Measurements from ENCODE around the gene EP300.
"Not testable (repeated sequence)": the region's sequence is repeated elsewhere in the genome, so short reads cannot be mapped to it uniquely, and the experiment has no call there.

The EP300 gene

GRCh38 chr22:41052661-41053490 is 39.5 kb upstream of the EP300 start:
- peak; percentile 14 for DNase-seq (ENCODE audit: low read depth, low spot score)
- peak overlapping the region; percentile 0; the same call in 1 of the 2 replicates for H3K27ac ChIP-seq
- TF ChIP-seq FOXP2 (optimal IDR thresholded peaks at IDR 0.05; ENCODE audit: control extremely low read depth, extremely low read length, insufficient read depth) (no peak), POLR2AphosphoS5 (IDR thresholded peaks at IDR 0.05; ENCODE audit: borderline replicate concordance, low read depth, low read length) (no peak), EZH2 (IDR thresholded peaks at IDR 0.05) (no peak)
- H3K9me3 ChIP-seq (ENCODE audit: low read depth, low read length): no peaks in the 10 kb centered on the region
- H3K36me3 ChIP-seq (ENCODE audit: insufficient read depth, low read length): no peaks in the 10 kb centered on the region
- no peak overlapping the region for H3K9ac ChIP-seq (ENCODE audit: insufficient read length)
- no peak overlapping the region for H3K4me3 ChIP-seq

- DNase-seq (ENCODE audit: low read depth, low spot score): no peak
- no peaks in the 10 kb centered on the region for H3K9me3 ChIP-seq (ENCODE audit: low read depth, low read length)
- no peak overlapping the region for H3K27ac ChIP-seq
- H3K36me3 ChIP-seq (ENCODE audit: insufficient read depth, low read length): no peaks in the 10 kb centered on the region
- no peak for TF ChIP-seq FOXP2 (optimal IDR thresholded peaks at IDR 0.05; ENCODE audit: control extremely low read depth, extremely low read length, insufficient read depth)
- no peak for TF ChIP-seq POLR2AphosphoS5 (IDR thresholded peaks at IDR 0.05; ENCODE audit: borderline replicate concordance, low read depth, low read length)
- H3K9ac ChIP-seq (ENCODE audit: insufficient read length): no peak overlapping the region
- H3K4me3 ChIP-seq: no peak overlapping the region
These were observed 35.3 kb upstream of the EP300 start for GRCh38 chr22:41057076-41057475.

- no peak for TF ChIP-seq FOXP2 (optimal IDR thresholded peaks at IDR 0.05; ENCODE audit: control extremely low read depth, extremely low read length, insufficient read depth)
- no peak for TF ChIP-seq EZH2 (IDR thresholded peaks at IDR 0.05)
- TF ChIP-seq POLR2AphosphoS5 (IDR thresholded peaks at IDR 0.05; ENCODE audit: borderline replicate concordance, low read depth, low read length): no peak
- no peaks in the 10 kb centered on the region for H3K36me3 ChIP-seq (ENCODE audit: insufficient read depth, low read length)
- H3K4me3 ChIP-seq: no peak overlapping the region
- H3K9ac ChIP-seq (ENCODE audit: insufficient read length): no peak overlapping the region
- H3K9me3 ChIP-seq (ENCODE audit: low read depth, low read length): no peaks in the 10 kb centered on the region
- H3K27ac ChIP-seq: no peak overlapping the region
- no peak for DNase-seq (ENCODE audit: low read depth, low spot score)
These were observed 30.2 kb upstream of the EP300 start for GRCh38 chr22:41062146-41062545.

GRCh38 chr22:41064326-41064725 is 28.1 kb upstream of the EP300 start:
- not testable (repeated sequence) for DNase-seq (ENCODE audit: low read depth, low spot score); H3K36me3 ChIP-seq (ENCODE audit: insufficient read depth, low read length); H3K9ac ChIP-seq (ENCODE audit: insufficient read length); H3K27ac ChIP-seq; H3K4me3 ChIP-seq; H3K9me3 ChIP-seq (ENCODE audit: low read depth, low read length)

- not testable (repeated sequence) for H3K9me3 ChIP-seq (ENCODE audit: low read depth, low read length); H3K4me3 ChIP-seq; H3K36me3 ChIP-seq (ENCODE audit: insufficient read depth, low read length); H3K9ac ChIP-seq (ENCODE audit: insufficient read length); H3K27ac ChIP-seq; DNase-seq (ENCODE audit: low read depth, low spot score)
These were observed 26.1 kb upstream of the EP300 start for GRCh38 chr22:41066341-41066740.

GRCh38 chr22:41067968-41068367 is 24.4 kb upstream of the EP300 start:
- H3K27ac ChIP-seq; H3K9ac ChIP-seq (ENCODE audit: insufficient read length); H3K36me3 ChIP-seq (ENCODE audit: insufficient read depth, low read length); H3K4me3 ChIP-seq; H3K9me3 ChIP-seq (ENCODE audit: low read depth, low read length); DNase-seq (ENCODE audit: low read depth, low spot score): not testable (repeated sequence)

GRCh38 chr22:41070665-41071331 is 21.6 kb upstream of the EP300 start:
- Histone ChIP-seq H3K27ac (no peak overlapping the region), H3K9me3 (ENCODE audit: low read depth, low read length) (no peaks in the 10 kb centered on the region), H3K9ac (ENCODE audit: insufficient read length) (no peak overlapping the region), H3K4me3 (no peak overlapping the region), H3K36me3 (ENCODE audit: insufficient read depth, low read length) (no peaks in the 10 kb centered on the region)
- no peak for DNase-seq (ENCODE audit: low read depth, low spot score)
- TF ChIP-seq EZH2 (IDR thresholded peaks at IDR 0.05) (no peak), POLR2AphosphoS5 (IDR thresholded peaks at IDR 0.05; ENCODE audit: borderline replicate concordance, low read depth, low read length) (no peak), FOXP2 (optimal IDR thresholded peaks at IDR 0.05; ENCODE audit: control extremely low read depth, extremely low read length, insufficient read depth) (no peak)

GRCh38 chr22:41074061-41074460 is 18.3 kb upstream of the EP300 start:
- H3K9me3 ChIP-seq (ENCODE audit: low read depth, low read length): no peaks in the 10 kb centered on the region
- no peak overlapping the region for H3K27ac ChIP-seq
- no peak overlapping the region for H3K4me3 ChIP-seq
- H3K9ac ChIP-seq (ENCODE audit: insufficient read length): no peak overlapping the region
- no peak for TF ChIP-seq EZH2 (IDR thresholded peaks at IDR 0.05)
- no peak for TF ChIP-seq POLR2AphosphoS5 (IDR thresholded peaks at IDR 0.05; ENCODE audit: borderline replicate concordance, low read depth, low read length)
- no peak for TF ChIP-seq FOXP2 (optimal IDR thresholded peaks at IDR 0.05; ENCODE audit: control extremely low read depth, extremely low read length, insufficient read depth)
- no peak for DNase-seq (ENCODE audit: low read depth, low spot score)
- no peaks in the 10 kb centered on the region for H3K36me3 ChIP-seq (ENCODE audit: insufficient read depth, low read length)

GRCh38 chr22:41074466-41074865 is 17.9 kb upstream of the EP300 start:
- Histone ChIP-seq H3K9ac (ENCODE audit: insufficient read length) (no peak overlapping the region), H3K4me3 (no peak overlapping the region), H3K27ac (no peak overlapping the region), H3K9me3 (ENCODE audit: low read depth, low read length) (no peaks in the 10 kb centered on the region), H3K36me3 (ENCODE audit: insufficient read depth, low read length) (no peaks in the 10 kb centered on the region)
- no peak for TF ChIP-seq FOXP2 (optimal IDR thresholded peaks at IDR 0.05; ENCODE audit: control extremely low read depth, extremely low read length, insufficient read depth)
- TF ChIP-seq POLR2AphosphoS5 (IDR thresholded peaks at IDR 0.05; ENCODE audit: borderline replicate concordance, low read depth, low read length): no peak
- no peak for TF ChIP-seq EZH2 (IDR thresholded peaks at IDR 0.05)
- DNase-seq (ENCODE audit: low read depth, low spot score): no peak

Data from SK-N-MC (cell line).